ENCODE measurements around the gene SLC6A2.
"Not testable (repeated sequence)": the region's sequence is repeated elsewhere in the genome, so short reads cannot be mapped to it uniquely, and the experiment has no call there.

SLC6A2 gene

GRCh38 chr16:55737966-55738365 lies 82.2 kb downstream of the SLC6A2 start:
- no peak overlapping the region for H3K4me3 ChIP-seq (ENCODE audit: low read depth, low read length)
- no peak for DNase-seq (ENCODE audit: low read depth)
- TF ChIP-seq CTCF (IDR thresholded peaks at IDR 0.05; ENCODE audit: control insufficient read depth, extremely low read depth, insufficient read depth) = no peak

GRCh38 chr16:55746081-55746480 lies 90.3 kb downstream of the SLC6A2 start:
- DNase-seq (ENCODE audit: low read depth) = no peak
- no peak for TF ChIP-seq CTCF (IDR thresholded peaks at IDR 0.05; ENCODE audit: control insufficient read depth, extremely low read depth, insufficient read depth)
- H3K4me3 ChIP-seq (ENCODE audit: low read depth, low read length) = no peak overlapping the region

GRCh38 chr16:55747785-55748184 lies 92.0 kb downstream of the SLC6A2 start:
- DNase-seq (ENCODE audit: low read depth) = no peak
- no peak for TF ChIP-seq CTCF (IDR thresholded peaks at IDR 0.05; ENCODE audit: control insufficient read depth, extremely low read depth, insufficient read depth)
- no peak overlapping the region for H3K4me3 ChIP-seq (ENCODE audit: low read depth, low read length)

DNA sequence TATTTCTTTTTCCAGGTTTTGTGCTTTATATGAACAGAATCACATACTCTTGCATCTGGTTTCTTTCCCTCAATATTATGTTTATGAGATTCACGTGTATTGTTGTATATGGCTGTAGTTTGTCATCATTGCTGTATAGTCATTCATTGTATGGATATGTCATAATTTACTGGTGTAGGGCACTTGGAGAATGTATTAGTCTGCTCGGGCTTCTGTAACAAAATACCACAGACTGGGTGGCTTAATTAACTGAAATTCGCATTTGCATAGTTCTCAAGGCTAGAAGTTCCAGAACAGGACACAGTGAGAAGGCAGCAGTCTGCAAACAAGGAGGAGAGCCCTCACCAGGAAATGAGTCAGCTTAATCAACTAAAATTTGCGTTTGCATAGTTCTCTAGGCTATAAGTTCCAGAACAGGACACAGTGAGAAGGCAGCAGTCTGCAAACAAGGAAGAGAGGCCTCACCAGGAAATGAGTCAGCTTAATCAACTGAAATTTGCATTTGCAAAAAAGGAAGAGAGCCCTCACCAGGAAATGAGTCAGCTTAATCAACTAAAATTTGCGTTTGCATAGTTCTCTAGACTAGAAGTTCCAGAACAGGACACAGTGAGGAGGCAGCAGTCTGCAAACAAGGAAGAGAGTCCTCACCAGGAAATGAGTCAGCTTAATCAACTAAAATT lies 96.8 kb downstream of the SLC6A2 start:
- H3K4me3 ChIP-seq (ENCODE audit: low read depth, low read length); DNase-seq (ENCODE audit: low read depth): not testable (repeated sequence)

- H3K4me3 ChIP-seq (ENCODE audit: low read depth, low read length); DNase-seq (ENCODE audit: low read depth): not testable (repeated sequence)
Measured at GRCh38 chr16:55753145-55753631, 97.4 kb downstream of the SLC6A2 start.
